ENCODE data around the gene RUSC1.
"Not testable (repeated sequence)": the region's sequence is repeated elsewhere in the genome, so short reads cannot be mapped to it uniquely, and the experiment has no call there.

Gene RUSC1

DNA sequence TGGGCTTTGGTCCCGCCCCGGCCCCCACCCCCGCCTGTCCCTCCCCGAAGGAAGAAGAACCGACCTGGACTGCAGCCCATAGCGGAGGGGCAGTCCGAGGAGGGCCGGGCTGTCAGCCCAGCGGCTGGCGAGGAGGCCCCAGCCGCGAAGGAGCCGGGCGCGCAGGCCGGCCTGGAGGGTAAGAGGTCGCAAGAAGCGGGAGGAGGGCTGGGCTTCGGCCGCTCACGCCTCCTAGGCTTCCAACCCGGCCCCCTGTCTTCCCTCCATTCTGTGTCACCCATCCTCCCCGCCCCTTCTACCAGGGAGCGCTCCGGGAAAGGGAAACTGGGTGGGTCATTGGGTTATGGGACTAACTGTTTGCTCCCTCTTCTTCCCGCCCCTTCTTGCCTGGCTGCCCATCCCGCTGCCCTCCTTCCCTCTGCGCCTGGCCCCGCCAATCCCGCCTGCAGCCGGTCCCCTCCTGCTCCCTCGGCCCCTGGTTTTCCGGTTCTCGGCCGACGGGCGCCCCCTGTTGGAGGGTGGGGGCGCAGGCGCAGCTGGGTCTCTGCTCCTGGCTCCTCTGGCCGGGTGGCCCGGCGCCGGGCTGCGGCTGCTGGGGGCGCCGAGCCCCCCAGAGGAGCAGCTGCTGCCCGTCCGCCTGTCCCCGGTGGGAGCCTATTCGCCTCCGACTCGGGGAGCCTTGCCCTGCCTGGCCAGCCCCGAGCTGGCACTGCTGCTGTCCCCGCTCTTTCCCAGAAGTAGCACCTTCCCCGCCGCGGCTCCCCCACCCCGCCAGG, 2.4 kb downstream of the RUSC1 start:
- DNase-seq (ENCODE audit: low spot score) = peak; percentile 95

DNA sequence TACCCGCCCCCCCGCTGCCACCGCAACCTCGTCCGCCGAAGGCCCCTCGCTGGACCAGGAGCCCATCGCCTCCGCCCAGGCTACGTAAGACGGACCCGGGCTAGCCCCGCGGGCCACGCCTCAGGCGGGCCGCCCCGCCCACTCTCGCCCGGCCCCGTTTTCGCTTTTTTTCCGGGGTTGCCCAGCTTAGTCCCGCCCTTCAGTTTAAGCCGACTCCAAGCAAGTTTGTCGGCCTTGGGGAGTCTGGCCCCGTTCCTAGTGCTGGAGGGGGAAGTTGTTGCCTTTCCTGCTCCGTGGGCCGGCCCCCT, 3.0 kb downstream of the RUSC1 start:
- peak; percentile 85 for DNase-seq (ENCODE audit: low spot score)

DNA sequence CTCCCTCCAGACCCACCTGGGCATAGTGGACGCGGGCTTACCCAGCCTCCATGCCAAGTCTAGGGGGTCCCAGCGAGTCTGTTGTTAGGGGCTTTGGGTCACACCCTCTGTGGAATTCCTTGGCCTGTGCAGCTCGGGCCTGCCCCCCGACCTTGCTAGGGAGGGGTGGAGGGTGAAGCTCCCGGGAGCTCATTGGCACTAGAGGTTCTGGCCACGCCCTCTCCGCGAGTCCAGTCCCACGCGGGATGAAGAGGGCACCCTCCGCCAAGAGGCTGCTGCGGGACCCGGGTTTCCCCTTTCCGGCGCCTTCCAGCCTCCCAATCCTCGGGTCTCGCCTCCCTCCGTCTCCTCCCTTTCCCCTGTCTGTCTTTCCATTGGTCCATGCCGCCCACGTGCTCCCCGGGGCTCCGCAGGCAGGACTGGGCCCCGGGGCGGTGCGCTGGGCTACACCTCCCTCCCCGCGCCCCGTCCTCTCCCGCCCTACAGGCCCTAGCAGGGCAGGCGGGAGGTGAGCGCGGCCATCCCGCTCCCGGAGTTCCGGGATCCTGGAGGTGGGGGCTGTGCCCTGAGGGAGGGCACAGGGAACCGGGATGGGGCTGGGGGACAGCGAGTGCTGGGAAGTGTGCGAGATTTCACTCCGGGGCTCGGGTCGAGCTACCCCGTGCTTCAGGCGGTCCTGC, 3.5 kb downstream of the RUSC1 start:
- DNase-seq (ENCODE audit: low spot score) = peak; percentile 98

DNA sequence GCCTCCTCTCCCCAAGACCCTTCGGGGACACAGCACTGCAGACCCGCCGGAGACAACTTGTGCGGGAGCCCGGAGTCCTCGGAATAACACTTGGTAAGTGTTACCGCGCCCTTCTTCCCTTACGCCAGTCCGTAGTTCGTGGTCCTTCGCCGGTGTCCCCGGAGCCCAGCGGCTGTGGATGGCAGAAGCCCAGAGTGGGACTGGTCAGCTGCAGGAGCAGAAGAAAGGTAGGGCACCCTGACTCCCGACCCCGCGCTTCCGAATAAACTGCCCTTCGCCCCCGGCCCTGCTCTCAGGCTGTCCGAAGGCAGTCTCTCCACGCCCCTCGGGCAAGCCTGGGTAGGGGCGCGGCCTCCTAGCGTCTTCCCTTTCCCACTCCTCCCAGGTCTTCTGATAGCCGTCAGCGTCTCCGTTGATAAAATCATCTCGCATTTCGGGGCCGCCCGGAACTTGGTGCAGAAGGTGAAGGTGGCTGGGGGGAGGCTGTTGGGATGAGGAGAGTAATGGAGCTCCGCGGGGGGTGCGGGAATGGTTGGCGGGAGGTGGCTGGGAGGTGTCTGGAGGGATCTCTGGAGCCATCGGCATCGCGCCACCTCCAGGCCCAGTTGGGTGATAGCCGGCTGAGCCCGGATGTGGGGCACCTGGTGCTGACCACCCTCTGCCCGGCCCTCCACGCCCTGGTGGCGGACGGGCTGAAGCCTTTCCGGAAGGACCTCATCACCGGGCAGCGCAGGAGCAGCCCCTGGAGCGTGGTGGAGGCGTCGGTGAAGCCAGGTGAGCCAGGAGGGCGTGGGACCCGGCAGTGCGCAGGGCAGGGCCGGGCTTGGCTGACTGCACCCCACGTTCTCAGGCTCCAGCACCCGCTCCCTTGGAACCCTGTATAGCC, 4.3 kb downstream of the RUSC1 start:
- DNase-seq (ENCODE audit: low spot score) = peak; percentile 77

DNA sequence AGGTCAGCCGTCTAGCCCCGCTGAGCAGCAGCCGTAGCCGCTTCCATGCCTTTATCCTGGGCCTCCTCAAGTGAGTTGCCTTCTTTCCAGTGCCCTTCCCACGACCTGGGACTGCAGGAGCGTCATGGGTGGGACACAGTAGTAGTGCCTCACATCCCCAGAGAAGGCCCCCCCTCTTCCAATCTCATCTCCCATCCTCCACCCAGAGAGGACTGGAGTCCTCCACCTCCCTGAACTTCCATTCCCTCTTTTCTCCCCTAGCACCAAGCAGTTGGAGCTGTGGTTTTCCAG, 4.9 kb downstream of the RUSC1 start:
- DNase-seq (ENCODE audit: low spot score) = no peak

DNA sequence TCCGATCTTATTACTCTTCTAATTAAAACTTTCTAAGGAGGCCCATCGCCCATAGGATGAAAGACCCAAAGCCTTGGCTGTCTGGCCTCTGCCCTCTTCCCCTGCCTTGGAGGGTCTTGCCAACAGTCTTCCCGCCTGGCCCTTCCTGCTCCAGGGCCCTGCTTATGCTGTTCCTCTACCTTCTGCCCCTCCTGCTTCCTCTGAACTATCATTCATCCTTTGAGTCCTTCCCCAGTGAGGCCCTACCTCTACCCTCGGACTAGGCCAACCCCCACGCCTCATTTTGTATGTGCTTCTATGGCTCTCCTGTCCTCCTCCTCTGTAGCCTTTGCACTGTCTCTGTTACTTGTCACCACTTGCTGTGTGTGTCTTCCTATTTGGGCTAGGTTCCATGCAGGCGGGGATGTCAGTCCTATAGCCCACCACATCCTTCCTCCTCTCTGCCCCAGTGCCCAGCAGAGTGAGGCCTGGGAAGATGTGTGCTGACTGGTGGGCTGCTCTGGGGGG, 5.4 kb downstream of the RUSC1 start:
- no peak for DNase-seq (ENCODE audit: low spot score)

DNA sequence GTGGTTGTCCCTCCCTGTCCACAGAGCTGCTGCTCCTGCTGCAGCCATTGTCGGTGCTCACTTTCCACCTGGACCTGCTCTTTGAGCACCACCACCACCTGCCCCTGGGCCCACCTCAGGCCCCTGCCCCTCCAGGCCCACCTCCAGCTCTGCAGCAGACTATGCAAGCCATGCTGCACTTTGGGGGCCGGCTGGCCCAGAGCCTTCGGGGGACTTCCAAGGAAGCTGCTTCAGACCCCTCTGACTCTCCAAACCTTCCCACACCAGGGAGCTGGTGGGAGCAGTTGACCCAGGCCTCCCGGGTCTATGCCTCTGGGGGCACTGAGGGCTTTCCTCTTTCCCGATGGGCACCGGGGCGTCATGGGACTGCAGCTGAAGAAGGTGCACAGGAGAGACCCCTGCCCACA, 5.9 kb downstream of the RUSC1 start:
- DNase-seq (ENCODE audit: low spot score) = no peak

DNA sequence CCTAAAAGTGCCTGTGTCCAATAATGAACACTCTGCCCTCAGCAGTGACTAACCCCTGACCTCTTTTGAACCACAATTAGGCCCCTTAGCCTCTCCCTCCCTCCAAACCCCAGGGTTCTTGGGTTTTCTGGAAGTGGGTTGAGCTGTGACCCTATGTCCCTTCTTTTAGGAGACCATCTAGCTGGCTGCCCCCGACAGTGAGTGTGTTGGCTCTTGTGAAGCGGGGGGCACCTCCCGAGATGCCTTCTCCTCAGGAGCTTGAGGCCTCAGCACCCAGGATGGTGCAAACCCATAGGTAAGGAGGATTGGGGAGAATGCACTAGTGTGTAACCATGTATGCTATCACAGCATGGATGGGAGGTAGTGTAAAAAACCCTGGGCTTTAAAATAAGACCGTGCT, 7.3 kb downstream of the RUSC1 start:
- DNase-seq (ENCODE audit: low spot score) = no peak

DNA sequence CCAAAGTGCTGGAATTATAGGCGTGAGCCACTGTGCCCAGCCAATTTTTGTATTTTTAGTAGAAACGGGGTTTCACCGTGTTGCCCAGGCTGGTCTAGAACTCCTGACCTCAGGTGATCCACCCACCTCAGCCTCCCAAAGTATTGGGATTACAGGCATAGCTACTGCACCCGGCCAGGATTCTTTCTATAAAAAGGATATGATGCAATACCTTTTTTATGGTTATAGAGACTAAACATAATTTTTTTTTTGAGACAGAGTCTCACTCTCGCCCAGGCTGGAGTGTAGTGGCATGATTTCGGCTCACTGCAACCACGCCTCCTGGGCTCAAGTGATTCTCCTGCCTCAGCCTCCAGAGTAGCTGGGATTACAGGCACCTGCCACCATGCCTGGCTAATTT, 8.2 kb downstream of the RUSC1 start:
- DNase-seq (ENCODE audit: low spot score) = not testable (repeated sequence)

DNA sequence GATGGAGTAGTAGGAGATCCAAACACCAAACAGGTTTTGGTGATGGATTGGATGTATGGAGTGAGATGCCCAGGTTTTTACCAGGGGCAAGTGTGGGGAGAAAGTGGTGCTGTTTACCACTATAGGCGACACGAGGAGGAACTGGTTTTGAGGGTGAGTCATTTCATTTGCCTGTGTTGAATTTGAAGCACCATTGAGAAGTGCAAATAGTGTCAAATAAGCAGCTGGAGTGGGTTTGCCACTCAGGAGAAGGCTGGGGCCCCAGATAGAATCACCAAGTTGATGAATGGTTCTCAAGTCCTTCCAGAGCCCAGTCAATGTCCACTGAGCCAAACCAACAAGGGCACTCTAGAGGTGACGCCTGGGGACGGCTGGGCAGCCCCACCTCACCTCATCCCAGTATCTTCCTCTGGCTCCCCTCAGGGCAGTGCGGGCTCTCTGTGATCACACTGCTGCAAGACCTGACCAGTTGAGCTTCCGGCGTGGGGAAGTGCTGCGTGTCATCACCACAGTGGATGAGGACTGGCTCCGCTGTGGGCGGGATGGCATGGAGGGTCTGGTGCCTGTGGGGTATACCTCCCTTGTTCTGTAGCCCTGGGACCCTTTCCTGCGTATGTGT, 9.4 kb downstream of the RUSC1 start:
- no peak for DNase-seq (ENCODE audit: low spot score)

DNA sequence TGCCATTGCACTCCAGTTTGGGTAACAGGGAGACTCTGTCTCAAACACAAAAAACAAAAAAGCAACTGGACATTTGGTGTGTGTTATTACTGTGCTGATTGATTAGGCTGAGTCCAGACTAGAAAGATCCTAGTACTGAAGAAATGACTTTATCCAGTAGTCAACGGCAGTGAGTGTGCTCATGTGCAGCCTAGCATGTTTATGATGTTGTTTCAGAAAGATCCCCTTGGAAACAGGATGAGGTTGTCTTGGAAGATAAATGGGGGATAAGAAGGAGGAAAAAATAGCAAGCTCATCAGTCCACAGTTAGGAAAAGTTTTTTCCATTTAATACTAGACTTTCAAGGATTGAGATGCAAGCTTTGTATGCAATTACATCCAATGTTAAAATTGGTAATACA, 14.3 kb downstream of the RUSC1 start:
- no peak for DNase-seq (ENCODE audit: low spot score)

DNA sequence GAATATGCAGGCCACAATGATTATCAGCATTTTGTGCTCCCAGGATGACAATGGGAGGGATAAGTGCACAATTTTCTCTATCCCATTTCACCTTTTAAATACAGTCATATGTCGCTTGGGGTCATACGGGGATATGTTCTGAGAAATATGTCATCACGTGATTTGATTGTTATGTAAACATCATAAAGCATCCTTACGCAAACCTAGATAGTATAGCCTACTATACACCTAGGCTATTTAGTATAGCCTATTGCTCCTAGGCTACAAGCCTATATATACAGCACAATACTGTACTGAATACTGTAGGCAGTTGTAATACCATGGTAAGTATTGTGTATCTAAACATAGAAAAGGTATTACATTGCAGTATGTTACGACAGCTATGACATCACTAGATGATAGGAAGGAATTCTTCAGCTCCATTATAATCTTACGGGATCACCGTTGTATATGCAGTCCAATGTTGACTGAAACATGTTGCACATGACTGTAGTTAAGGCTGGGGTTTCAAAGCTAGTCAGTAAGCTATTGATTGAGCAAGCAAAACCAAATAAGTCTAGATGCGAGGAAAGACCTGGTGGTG, 18.9 kb downstream of the RUSC1 start:
- no peak for DNase-seq (ENCODE audit: low spot score)

DNA sequence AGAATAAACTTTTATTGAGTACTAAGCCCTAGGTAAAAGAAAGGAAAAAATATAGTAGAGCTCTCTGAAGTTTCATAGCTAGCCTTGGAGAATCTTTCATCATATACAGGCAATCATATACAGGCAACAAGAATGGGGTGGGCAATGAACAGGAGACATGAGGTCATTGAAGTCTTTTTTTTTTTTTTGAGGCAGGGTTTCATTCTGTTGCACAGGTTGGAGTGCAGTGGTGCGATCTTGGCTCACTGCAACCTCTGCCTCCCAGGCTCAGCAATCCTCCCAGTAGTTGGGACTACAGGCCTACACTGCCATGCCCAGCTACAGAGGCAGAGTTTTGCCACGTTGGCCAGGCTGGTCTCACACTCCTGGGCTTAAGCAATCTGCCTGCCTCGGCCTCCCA, 22.1 kb downstream of the RUSC1 start:
- no peak for DNase-seq (ENCODE audit: low spot score)

DNA sequence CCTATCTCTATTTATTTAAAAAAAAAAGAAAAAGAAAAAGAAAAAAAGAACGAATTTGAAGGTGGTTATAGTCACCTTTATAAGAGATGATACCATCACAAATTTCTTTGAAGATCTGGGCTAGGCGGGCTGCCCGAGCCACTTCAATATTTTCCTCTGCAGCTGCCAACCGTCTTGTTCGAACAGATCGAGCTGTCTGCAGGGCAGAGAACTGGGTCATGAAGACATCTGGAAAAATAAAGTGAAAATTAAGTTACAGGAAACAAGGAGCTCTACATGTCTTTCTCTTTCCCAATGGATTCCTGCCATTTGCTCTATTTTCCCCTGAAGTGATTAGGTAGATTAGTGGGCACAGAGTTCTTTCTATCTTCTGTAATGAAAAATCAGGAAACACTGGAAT, 31.9 kb downstream of the RUSC1 start:
- DNase-seq (ENCODE audit: low spot score) = no peak

DNA sequence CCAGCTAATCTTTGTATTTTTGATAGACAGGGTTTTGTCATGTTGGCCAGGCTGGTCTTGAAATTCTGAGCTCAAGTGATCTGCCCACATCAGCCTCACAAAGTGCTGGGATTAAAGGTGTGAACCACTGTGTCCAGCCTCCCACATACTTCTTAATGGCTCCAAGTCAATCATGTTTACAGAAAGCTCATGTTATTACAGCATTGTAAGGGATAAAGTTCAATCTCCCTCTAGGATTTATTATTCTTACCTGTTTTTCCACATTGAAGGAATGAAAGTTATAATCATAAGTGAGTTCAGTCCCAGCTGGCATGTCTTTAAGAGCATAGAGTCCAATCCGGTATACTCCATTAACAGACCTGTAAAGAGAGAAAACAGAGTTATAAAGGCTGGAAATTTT, 39.4 kb downstream of the RUSC1 start:
- DNase-seq (ENCODE audit: low spot score) = no peak

DNA sequence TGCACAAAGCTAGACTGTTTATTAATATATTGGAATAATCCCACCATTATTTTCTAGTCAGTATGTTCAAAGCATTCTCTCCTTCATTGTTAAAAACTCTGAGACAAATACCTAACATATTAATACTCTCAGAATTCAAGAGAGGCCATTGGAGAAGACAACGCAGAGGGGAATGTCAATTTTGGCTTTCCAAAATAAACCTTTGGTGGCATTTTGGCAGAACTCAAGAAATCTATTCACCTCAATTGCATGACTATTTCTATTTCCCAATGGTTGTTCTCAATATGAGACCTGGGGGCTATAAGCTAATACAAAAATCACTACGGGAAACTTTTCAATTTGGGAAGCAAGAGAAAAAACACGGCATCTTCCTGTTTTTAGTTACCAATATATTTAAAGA, 58.5 kb downstream of the RUSC1 start:
- DNase-seq (ENCODE audit: low spot score) = no peak

DNA sequence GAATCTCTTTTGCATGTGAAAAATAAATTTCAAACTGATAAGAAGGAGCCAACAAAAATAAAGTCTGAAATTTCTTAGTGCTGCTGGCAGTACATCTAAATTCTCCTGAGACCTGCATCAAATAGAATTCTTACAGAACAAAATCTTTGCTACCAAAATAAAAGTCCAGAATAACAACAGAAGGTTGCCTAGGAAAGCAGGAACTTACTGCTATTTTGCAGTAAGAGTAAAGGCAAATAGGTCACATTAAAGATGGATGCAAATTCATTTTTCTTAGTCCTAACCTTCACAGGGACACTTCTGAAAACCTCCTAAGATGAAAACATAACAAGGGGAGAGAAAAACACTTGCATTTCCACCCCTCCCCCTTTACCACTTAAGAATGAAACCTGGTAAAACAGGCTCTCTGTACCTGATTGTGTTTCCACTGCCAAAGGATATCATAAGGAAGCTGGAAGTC, 59.0 kb downstream of the RUSC1 start:
- no peak for DNase-seq (ENCODE audit: low spot score)

All from HuH-7.5 (cell line).